GM12878 (cell line): Measurements from ENCODE around the gene LGI2. TPM values are rescaled to one million over a fixed set of nuclear protein-coding genes. Genes with fewer than 3 reads are reported as not detected.

Experiments used
- ATAC-seq: fragments of 200-7000 bp; cut with Tn5 transposase; 3 replicates; pipeline ENCODE4 v1.9.1; 2020; ENCODE audit warnings: mild to moderate bottlenecking, moderate library complexity
- BruUV-seq: library from RNA; stranded (reverse); fragments of 400-500 nt; replicated peaks from 2 replicates; lab custom pipeline; 2021; lab: Mats Ljungman, UMichigan
- CTCF ChIA-PET: fragments of 300-600 bp; sonication (Branson Sonifier 250); formaldehyde crosslinking; extraction: SDS; loops from one replicate; lab custom pipeline; 2021; ENCODE audit warnings: inconsistent platforms; lab: Yijun Ruan, JAX
- POLR2A ChIA-PET: fragments of 350-600 bp; formaldehyde crosslinking; extraction: SDS; loops from one replicate; lab custom pipeline; 2021; ENCODE audit warnings: inconsistent platforms; lab: Charles Lee
- RAD21 ChIA-PET: fragments of 300-600 bp; sonication (Branson Sonifier 250); formaldehyde crosslinking; loops from one replicate; lab custom pipeline; 2023; ENCODE audit warnings: antibody characterized with exemption; ENCODE audit not compliant: unreplicated experiment; lab: Charles Lee
- SMC1A ChIA-PET: fragments of 300-600 bp; sonication (Branson Sonifier 250); formaldehyde crosslinking; loops from one replicate; lab custom pipeline; 2023; ENCODE audit not compliant: unreplicated experiment, uncharacterized antibody; lab: Charles Lee
- DNase-seq: peaks from one replicate; pipeline ENCODE4 v3.0.0-alpha.2; 2011; ENCODE audit warnings: low read depth, low spot score
- FAIRE-seq: peaks from 3 replicates; lab custom pipeline; 2011; peaks lifted over from hg19 to GRCh38; lab: Jason Lieb, UNC
- H2AFZ ChIP-seq: 2 replicates; pipeline ENCODE4 v1.6.0; 2011; ENCODE audit warnings: low read depth, low read length, control low read depth; ENCODE audit not compliant: control insufficient read depth
- H3K27ac ChIP-seq: 2 replicates; pipeline ENCODE4 v1.5.1; 2011; ENCODE audit warnings: control low read depth; ENCODE audit not compliant: control insufficient read depth, insufficient read depth
- H3K27me3 ChIP-seq, 2 experiments: replicated peaks in 1 of 2; 2 replicates each; pipeline versions ENCODE4 v1.6.0 to v1.6.1; 2011; ENCODE audit warnings: low read length in 1 of 2; ENCODE audit not compliant: control insufficient read depth in 2 of 2, insufficient read depth in 2 of 2
- H3K36me3 ChIP-seq, 2 experiments: 2 replicates each; pipeline ENCODE4 v1.5.1; 2011; ENCODE audit warnings: low read length in 1 of 2; ENCODE audit not compliant: control insufficient read depth in 2 of 2, insufficient read depth in 2 of 2
- H3K4me1 ChIP-seq: 2 replicates; pipeline ENCODE4 v1.6.1; 2011; ENCODE audit warnings: mild to moderate bottlenecking, low read length, moderate library complexity, mixed read lengths; ENCODE audit not compliant: control insufficient read depth, insufficient read depth
- H3K4me2 ChIP-seq: 2 replicates; pipeline ENCODE4 v1.6.0; 2011; ENCODE audit warnings: control low read depth; ENCODE audit not compliant: control insufficient read depth, insufficient read depth
- H3K4me3 ChIP-seq: fragments of 200-600 bp; sonication (generic); 2 replicates; pipeline ENCODE4 v1.5.1; 2016
- H3K79me2 ChIP-seq: 2 replicates; pipeline ENCODE4 v1.6.0; 2011; ENCODE audit warnings: low read length; ENCODE audit not compliant: control insufficient read depth, insufficient read depth
- H3K9ac ChIP-seq: 2 replicates; pipeline ENCODE4 v1.8.0; 2011; ENCODE audit warnings: low read length, control low read depth, mixed read lengths; ENCODE audit not compliant: control insufficient read depth, insufficient read depth
- H3K9me3 ChIP-seq: replicated peaks from 3 replicates; pipeline ENCODE4 v1.5.1; 2011; ENCODE audit warnings: mild to moderate bottlenecking, low read length; ENCODE audit not compliant: control insufficient read depth, insufficient read depth
- H4K20me1 ChIP-seq: 2 replicates; pipeline ENCODE4 v1.6.0; 2011; ENCODE audit not compliant: control insufficient read depth, insufficient read depth
- ATF7 ChIP-seq: fragments of 450-650 bp; IDR thresholded peaks from 2 replicates; pipeline ENCODE4 v1.6.1; 2016; ENCODE audit warnings: low read depth, mild to moderate bottlenecking
- BCLAF1 ChIP-seq: fragments of 450-650 bp; IDR thresholded peaks from 2 replicates; pipeline ENCODE4 v1.6.1; 2017; ENCODE audit warnings: antibody characterized with exemption, mild to moderate bottlenecking, moderate library complexity
- CHD1 ChIP-seq: IDR thresholded peaks from 2 replicates; pipeline ENCODE4 v1.6.1; 2012; ENCODE audit warnings: low read depth, low read length, improper control_type of control experiment
- FOXK2 ChIP-seq: fragments of 450-650 bp; IDR thresholded peaks from 2 replicates; pipeline ENCODE4 v1.6.1; 2017; ENCODE audit warnings: mild to moderate bottlenecking, moderate library complexity
- HDGF ChIP-seq: fragments of 450-650 bp; IDR thresholded peaks from 2 replicates; pipeline ENCODE4 v1.6.1; 2016; ENCODE audit warnings: antibody characterized with exemption
- PML ChIP-seq: IDR thresholded peaks from 2 replicates; pipeline ENCODE4 v1.6.1; 2012; ENCODE audit warnings: low read length, inconsistent platforms
- RAD21 ChIP-seq: IDR thresholded peaks from 2 replicates; pipeline ENCODE4 v1.6.1; 2011; ENCODE audit warnings: mild to moderate bottlenecking, low read depth, low read length, moderate library complexity; ENCODE audit not compliant: insufficient read depth
- TCF12 ChIP-seq: IDR thresholded peaks from 2 replicates; pipeline ENCODE4 v1.6.1; 2011; ENCODE audit warnings: low read depth, mild to moderate bottlenecking, low read length
- ZNF622 ChIP-seq: fragments of 450-650 bp; IDR thresholded peaks from 2 replicates; pipeline ENCODE4 v1.6.1; 2017; ENCODE audit warnings: mild to moderate bottlenecking, inconsistent platforms
- WGBS: methylation state at CpG from one replicate; pipeline ENCODE4 v1.1.6; 2016; ENCODE audit warnings: low lambda C conversion rate; ENCODE audit not compliant: insufficient replicate concordance, insufficient coverage; ENCODE audit errors: missing lambda C conversion rate; 5-methylcytosine and 5-hydroxymethylcytosine counted together
- in situ Hi-C: fragments of 300-500 bp; cut with MboI; formaldehyde crosslinking; loops from 9 replicates; pipeline ENCODE4 v1.14.3; 2018; ENCODE audit warnings: mixed read lengths
- intact Hi-C: fragments of 100-400 bp; cut with micrococcal nuclease; formaldehyde crosslinking; loops from one replicate; pipeline ENCODE4 v1.14.2; 2022; ENCODE audit not compliant: unreplicated experiment
- polyA plus RNA-seq, 11 experiments: library from polyadenylated mRNA; depleted of rRNA in 4 of 11; unstranded in 6 of 11; stranded (reverse) in 5 of 11; fragments of >200 nt; fragmentation: Nextera tagmentation in 4 of 11; fragmentation: Illumina TruSeq in 1 of 11; extraction: Ambion mirVana in 4 of 11; extraction: Trizol in 1 of 11; gene quantifications; 1 replicate in 1 of 11; 2 replicates in 10 of 11; pipeline versions ENCODE4 v1.2.1 to v1.2.3, GENCODE V29; 2011 to 2016; ENCODE audit warnings: inconsistent platforms in 2 of 11, missing spikeins in 2 of 11, low read depth in 1 of 11
- total RNA-seq, 4 experiments: library from RNA; depleted of rRNA in 3 of 4; stranded (reverse); fragments of >200 nt in 3 of 4; fragmentation: Illumina TruSeq in 1 of 4; extraction: Trizol in 1 of 4; gene quantifications; 2 replicates each; pipeline versions ENCODE4 v1.2.1 to v1.2.3, GENCODE V29; 2013 to 2021
- TF ChIP-seq, protein P1 (sequence below): IDR thresholded peaks from 2 replicates; pipeline ENCODE4 v1.6.1; 2012; ENCODE audit warnings: low read depth, low read length, improper control_type of control experiment

LGI2 gene
- total and polyA plus RNA-seq, 10 of the 15 experiments (the other 5 are each of a cell fraction or from before 2014, with no cell fraction given): not detected

GRCh38 chr4:25012655-25013054 lies 18.1 kb downstream of the LGI2 start:
- H3K27me3 ChIP-seq: no peaks in the 10 kb centered on the region; a peak in 1 of 4 replicates
- ChIA-PET POLR2A (no interaction called here), SMC1A (no interaction called here), CTCF (no interaction called here), RAD21 (no interaction called here)
- no peak overlapping the region for H2AFZ ChIP-seq
- no peak for DNase-seq
- no peaks in the 10 kb centered on the region for H4K20me1 ChIP-seq
- no peak overlapping the region for H3K9ac ChIP-seq
- H3K9me3 ChIP-seq: no peaks in the 10 kb centered on the region
- no peak overlapping the region for H3K4me3 ChIP-seq
- intact Hi-C loops (no loop called here), in situ Hi-C loops (no loop called here)
- no peaks in the 10 kb centered on the region for H3K79me2 ChIP-seq
- no peaks in the 10 kb centered on the region for H3K4me1 ChIP-seq
- no TSS peak for BruUV-seq
- no peak overlapping the region for H3K27ac ChIP-seq
- H3K4me2 ChIP-seq: no peak overlapping the region
- WGBS: 20% methylated on average over 8 of the region's 8 CpGs
- TF ChIP-seq HDGF (no peak), BCLAF1 (no peak)
- TF ChIP-seq, all 136 proteins: peak for 0
- no peaks in the 10 kb centered on the region for H3K36me3 ChIP-seq
- no peak for ATAC-seq
- FAIRE-seq: no peak

DNA sequence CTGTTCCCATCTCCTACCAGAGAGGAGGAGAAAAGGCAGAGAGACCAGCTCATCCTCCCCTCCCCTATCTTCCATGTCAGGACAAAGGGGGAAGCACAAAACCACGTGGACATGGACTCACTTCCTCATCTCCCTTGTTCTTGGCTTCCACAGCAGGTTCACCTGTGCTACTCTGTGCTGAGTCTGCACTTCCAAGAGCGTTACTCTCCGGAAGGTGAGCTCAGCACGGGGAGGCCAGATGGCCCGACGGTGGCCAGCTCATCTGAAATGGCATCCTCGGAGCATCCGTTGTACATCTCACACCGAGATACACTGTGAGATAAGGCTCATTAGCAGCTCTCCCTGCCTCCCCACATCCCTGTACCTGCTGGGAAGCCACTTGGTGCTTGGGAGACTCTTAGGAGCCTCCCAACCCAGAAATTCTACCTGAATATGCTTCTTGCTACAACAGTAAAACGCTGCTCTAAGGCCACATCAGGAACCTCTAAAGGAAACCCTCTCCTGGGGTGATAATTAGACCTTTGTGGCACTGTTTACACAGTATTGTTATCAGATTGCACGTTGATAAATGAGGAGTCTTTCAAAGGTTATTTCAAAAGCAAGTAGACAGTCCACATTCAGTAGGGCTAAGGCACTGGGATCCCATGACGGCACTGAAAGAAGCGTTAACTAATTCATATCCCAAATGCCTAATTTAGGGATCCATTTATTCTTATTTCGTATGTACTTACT lies 19.4 kb downstream of the LGI2 start:
- in situ Hi-C loops: no loop called here
- SMC1A ChIA-PET: interaction anchor here (1.0 kb wide), 1 partner anchor 12 kb away, joined by 3 read pairs; no protein-coding TSS in a partner anchor
- TF ChIP-seq ZNF622 (no peak), PML (no peak), FOXK2 (no peak), ATF7 (no peak), RAD21 (no peak), TCF12 (no peak), CHD1 (no peak)
- TF ChIP-seq, protein P1, sequence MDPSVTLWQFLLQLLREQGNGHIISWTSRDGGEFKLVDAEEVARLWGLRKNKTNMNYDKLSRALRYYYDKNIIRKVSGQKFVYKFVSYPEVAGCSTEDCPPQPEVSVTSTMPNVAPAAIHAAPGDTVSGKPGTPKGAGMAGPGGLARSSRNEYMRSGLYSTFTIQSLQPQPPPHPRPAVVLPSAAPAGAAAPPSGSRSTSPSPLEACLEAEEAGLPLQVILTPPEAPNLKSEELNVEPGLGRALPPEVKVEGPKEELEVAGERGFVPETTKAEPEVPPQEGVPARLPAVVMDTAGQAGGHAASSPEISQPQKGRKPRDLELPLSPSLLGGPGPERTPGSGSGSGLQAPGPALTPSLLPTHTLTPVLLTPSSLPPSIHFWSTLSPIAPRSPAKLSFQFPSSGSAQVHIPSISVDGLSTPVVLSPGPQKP: no peak

More for the DNA sequence above, 19.4 kb downstream of the LGI2 start:
- DNase-seq (no peak), FAIRE-seq (no peak), ATAC-seq (no peak)
- ChIA-PET POLR2A (no interaction called here), CTCF (interaction anchor here (0.7 to 1.0 kb wide), 3 partner anchors 31 to 133 kb away, joined by 3 to 4 read pairs (median 4); no protein-coding TSS in a partner anchor), RAD21 (no interaction called here)
- no peaks in the 10 kb centered on the region for H3K4me1 ChIP-seq
- no peak overlapping the region for H3K4me3 ChIP-seq
- intact Hi-C loops: no loop called here
- no peak overlapping the region for H3K27ac ChIP-seq
- H3K27me3 ChIP-seq: no peaks in the 10 kb centered on the region; a peak in 1 of 4 replicates
- H3K79me2 ChIP-seq: no peaks in the 10 kb centered on the region
- no peak overlapping the region for H3K9ac ChIP-seq
- WGBS: 43% methylated on average over 14 of the region's 14 CpGs
- H4K20me1 ChIP-seq: no peaks in the 10 kb centered on the region
- no peak overlapping the region for H3K4me2 ChIP-seq
- H3K36me3 ChIP-seq: no peaks in the 10 kb centered on the region
- no TSS peak for BruUV-seq
- H3K9me3 ChIP-seq: no peaks in the 10 kb centered on the region
- no peak overlapping the region for H2AFZ ChIP-seq
